ENCODE data around the gene CXCL10. TPM values are rescaled to one million over a fixed set of nuclear protein-coding genes. Genes with fewer than 3 reads are reported as not detected.
"Not testable (repeated sequence)": the region's sequence is repeated elsewhere in the genome, so short reads cannot be mapped to it uniquely, and the experiment has no call there.

Gene CXCL10
- total and polyA plus RNA-seq, 7 donors, result 0.06 to 1.5 (median 0.23) TPM; not detected in 1

GRCh38 chr4:76058302-76058701 lies 35.0 kb upstream of the CXCL10 start:
- Histone ChIP-seq H3K36me3 (ENCODE audit: insufficient read depth in 1 of 2, low read depth in 1 of 2) (no peaks in the 10 kb centered on the region), H3K4me3 (no peak overlapping the region), H3K27ac (no peak overlapping the region), H3K4me1 (no peaks in the 10 kb centered on the region), H3K27me3 (ENCODE audit: insufficient read depth in 3 of 3, low read length in 2 of 3) (peaks cover 0 to 4% (median 0%) of the 10 kb centered on the region in 3 donors), H3K9me3 (no peaks in the 10 kb centered on the region)
- intact Hi-C loops (cut with DNase I), result no loop called here
- DNase-seq (no peak), ATAC-seq (no peak)
- no peak for TF ChIP-seq CTCF (IDR thresholded peaks at IDR 0.05)

DNA sequence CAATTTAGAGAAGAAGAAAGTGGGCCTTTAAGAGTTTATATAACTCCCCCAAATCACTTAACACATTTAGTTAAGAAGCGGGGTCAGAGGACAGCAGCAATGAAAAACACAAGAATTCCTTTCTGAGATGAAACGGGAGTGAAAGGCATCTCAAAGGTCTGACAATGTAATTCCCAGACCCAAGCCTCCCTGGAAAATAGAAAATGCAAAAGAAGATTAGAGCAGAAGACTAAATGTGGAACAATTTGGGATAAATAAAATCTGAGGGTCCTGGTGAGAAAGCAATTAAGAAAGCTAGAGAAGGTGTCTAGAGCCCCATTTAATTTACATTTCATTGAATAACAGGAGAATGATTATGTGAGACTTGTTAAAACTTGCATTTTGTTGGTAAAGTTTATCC lies 32.1 kb upstream of the CXCL10 start:
- DNase-seq (no peak), ATAC-seq (no peak)
- H3K27me3 ChIP-seq (ENCODE audit: insufficient read depth in 3 of 3, low read length in 2 of 3), result peaks cover 0 to 4% (median 0%) of the 10 kb centered on the region in 3 donors
- H3K4me1 ChIP-seq, result no peaks in the 10 kb centered on the region
- H3K27ac ChIP-seq, result no peak overlapping the region
- H3K4me3 ChIP-seq, result no peak overlapping the region
- WGBS, 3 donors, result 62 to 81% (median 70%) methylated on average over 2 of the region's 2 CpGs
- TF ChIP-seq CTCF (IDR thresholded peaks at IDR 0.05), result no peak
- no peaks in the 10 kb centered on the region for H3K9me3 ChIP-seq
- intact Hi-C loops (cut with DNase I), result no loop called here
- H3K36me3 ChIP-seq (ENCODE audit: insufficient read depth in 1 of 2, low read depth in 1 of 2), result no peaks in the 10 kb centered on the region

GRCh38 chr4:76055016-76055415 lies 31.7 kb upstream of the CXCL10 start:
- H3K36me3 ChIP-seq (ENCODE audit: insufficient read depth in 1 of 2, low read depth in 1 of 2), result no peaks in the 10 kb centered on the region
- peaks cover 0 to 4% (median 0%) of the 10 kb centered on the region in 3 donors for H3K27me3 ChIP-seq (ENCODE audit: insufficient read depth in 3 of 3, low read length in 2 of 3)
- H3K9me3 ChIP-seq, result no peaks in the 10 kb centered on the region
- no peaks in the 10 kb centered on the region for H3K4me1 ChIP-seq
- no peak overlapping the region for H3K4me3 ChIP-seq
- DNase-seq, result no peak
- no peak overlapping the region for H3K27ac ChIP-seq
- ATAC-seq, result no peak
- intact Hi-C loops (cut with DNase I), result no loop called here
- no peak for TF ChIP-seq CTCF (IDR thresholded peaks at IDR 0.05)
- WGBS, 3 donors, result 88 to 94% (median 90%) methylated on average over 2 of the region's 2 CpGs

GRCh38 chr4:76053730-76054129 lies 30.4 kb upstream of the CXCL10 start:
- Histone ChIP-seq H3K36me3 (ENCODE audit: insufficient read depth in 1 of 2, low read depth in 1 of 2) (no peaks in the 10 kb centered on the region), H3K27me3 (ENCODE audit: insufficient read depth in 3 of 3, low read length in 2 of 3) (peaks cover 0 to 4% (median 0%) of the 10 kb centered on the region in 3 donors), H3K9me3 (no peaks in the 10 kb centered on the region), H3K4me3 (no peak overlapping the region), H3K27ac (no peak overlapping the region), H3K4me1 (no peaks in the 10 kb centered on the region)
- intact Hi-C loops (cut with DNase I), result no loop called here
- DNase-seq (no peak), ATAC-seq (no peak)
- 24 to 33% (median 31%) methylated on average over 4 of the region's 4 CpGs for WGBS, 3 donors
- TF ChIP-seq CTCF (IDR thresholded peaks at IDR 0.05), result no peak

DNA sequence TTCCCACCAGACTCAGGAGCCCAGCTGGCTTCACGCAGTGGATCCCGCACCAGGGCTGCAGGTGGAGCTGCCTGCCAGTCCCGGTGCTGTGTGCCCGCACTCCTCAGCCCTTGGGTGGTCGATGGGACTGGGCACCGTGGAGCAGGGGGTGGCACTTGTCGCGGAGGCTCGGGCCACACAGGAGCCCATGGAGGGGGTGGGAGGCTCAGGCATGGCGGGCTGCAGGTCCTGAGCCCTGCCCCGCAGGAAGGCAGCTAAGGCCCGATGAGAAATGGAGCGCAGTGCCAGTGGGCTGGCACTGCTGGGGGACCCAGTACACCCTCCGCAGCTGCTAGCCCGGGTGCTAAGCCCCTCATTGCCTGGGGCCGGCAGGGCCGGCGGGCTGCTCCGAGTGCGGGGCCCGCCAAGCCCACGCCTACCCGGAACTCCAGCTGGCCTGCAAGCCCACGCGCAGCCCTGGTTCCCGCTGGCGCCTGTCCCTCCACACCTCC lies 27.3 kb upstream of the CXCL10 start:
- H3K4me3 ChIP-seq; H3K27ac ChIP-seq; H3K9me3 ChIP-seq; ATAC-seq; H3K36me3 ChIP-seq (ENCODE audit: insufficient read depth in 1 of 2, low read depth in 1 of 2); H3K4me1 ChIP-seq; DNase-seq; intact Hi-C loops (cut with DNase I); H3K27me3 ChIP-seq (ENCODE audit: insufficient read depth in 3 of 3, low read length in 2 of 3): not testable (repeated sequence)
- WGBS, 3 donors, result 85 to 93% (median 90%) methylated on average over 12 to 27 of the region's 27 CpGs

- intact Hi-C loops (cut with DNase I); H3K27ac ChIP-seq; H3K4me1 ChIP-seq; ATAC-seq; DNase-seq; H3K9me3 ChIP-seq; H3K36me3 ChIP-seq (ENCODE audit: insufficient read depth in 1 of 2, low read depth in 1 of 2); H3K27me3 ChIP-seq (ENCODE audit: insufficient read depth in 3 of 3, low read length in 2 of 3); H3K4me3 ChIP-seq: not testable (repeated sequence)
- 72 to 77% (median 73%) methylated on average over 17 of the region's 17 CpGs for WGBS, 3 donors
Observed at GRCh38 chr4:76049860-76050416, 26.6 kb upstream of the CXCL10 start.

DNA sequence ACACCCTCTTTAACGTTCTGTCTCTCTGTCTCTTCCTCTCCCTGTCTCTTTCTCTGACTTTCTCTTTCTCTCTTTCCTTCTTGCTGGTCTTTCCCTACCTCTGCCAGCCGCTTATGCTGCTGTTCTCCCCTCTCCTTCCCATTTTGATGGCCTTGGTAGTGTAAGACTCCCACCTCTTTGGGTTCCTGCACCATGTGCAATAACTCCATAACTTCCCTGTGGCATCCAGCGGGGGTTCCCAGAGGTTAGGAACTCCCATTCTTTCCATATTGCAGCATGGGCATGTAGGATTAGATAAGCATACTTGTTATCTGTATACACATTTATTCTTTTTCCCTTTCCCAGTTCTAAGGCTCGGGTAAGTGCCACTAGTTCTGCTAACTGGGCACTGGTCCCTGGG lies 21.4 kb upstream of the CXCL10 start:
- intact Hi-C loops (cut with DNase I); H3K27ac ChIP-seq; ATAC-seq; H3K27me3 ChIP-seq (ENCODE audit: insufficient read depth in 3 of 3, low read length in 2 of 3); H3K4me3 ChIP-seq; H3K36me3 ChIP-seq (ENCODE audit: insufficient read depth in 1 of 2, low read depth in 1 of 2); DNase-seq; H3K9me3 ChIP-seq; H3K4me1 ChIP-seq: not testable (repeated sequence)
- 71 to 83% (median 83%) methylated on average over 4 of the region's 4 CpGs for WGBS, 3 donors

- 71 to 95% (median 94%) methylated on average over 4 to 18 of the region's 18 CpGs for WGBS, 3 donors
- H3K36me3 ChIP-seq (ENCODE audit: insufficient read depth in 1 of 2, low read depth in 1 of 2); ATAC-seq; intact Hi-C loops (cut with DNase I); DNase-seq; H3K9me3 ChIP-seq; H3K4me1 ChIP-seq; H3K27ac ChIP-seq; H3K4me3 ChIP-seq; H3K27me3 ChIP-seq (ENCODE audit: insufficient read depth in 3 of 3, low read length in 2 of 3): not testable (repeated sequence)
Observed at GRCh38 chr4:76043306-76043705, 20.0 kb upstream of the CXCL10 start.
